Activated T-helper 17 cell treated with anti-CD3 and anti-CD28 coated beads, Interleukin-2, amount 50 U/mL, for 72 hours (primary cell): ENCODE data around the gene ZNF592. TPM values are rescaled to one million over a fixed set of nuclear protein-coding genes. Genes with fewer than 3 reads are reported as not detected.
A peak's percentile ranks its signal among the peaks of the same experiment; 100 is the strongest.

Source experiments
- ATAC-seq: fragments of 150-1000 bp; cut with Tn5 transposase; replicated peaks from 2 replicates; pipeline ENCODE4 v1.10.0; 2021; ENCODE audit warnings: mild to moderate bottlenecking, moderate library complexity
- H3K27ac Mint-ChIP-seq: one replicate; pipeline ENCODE4 v1.8.0; 2022; ENCODE audit warnings: mixed read lengths
- H3K27me3 Mint-ChIP-seq: one replicate; pipeline ENCODE4 v1.8.0; 2022; ENCODE audit warnings: mixed read lengths
- H3K36me3 Mint-ChIP-seq: one replicate; pipeline ENCODE4 v1.8.0; 2022; ENCODE audit warnings: low read depth, mild to moderate bottlenecking, mixed read lengths
- H3K4me1 Mint-ChIP-seq: one replicate; pipeline ENCODE4 v1.8.0; 2022; ENCODE audit warnings: mixed read lengths
- H3K4me3 Mint-ChIP-seq: one replicate; pipeline ENCODE4 v1.8.0; 2022; ENCODE audit warnings: mild to moderate bottlenecking, mixed read lengths
- H3K9me3 Mint-ChIP-seq: one replicate; pipeline ENCODE4 v1.8.0; 2022; ENCODE audit warnings: mixed read lengths
- total RNA-seq, 2 donors: library from RNA; stranded (reverse); gene quantifications; one replicate each; pipeline ENCODE4 v1.2.3, GENCODE V29; 2022

Gene ZNF592
- total RNA-seq, 2 donors from 2014 or later: 23.8 to 36.8 TPM

DNA sequence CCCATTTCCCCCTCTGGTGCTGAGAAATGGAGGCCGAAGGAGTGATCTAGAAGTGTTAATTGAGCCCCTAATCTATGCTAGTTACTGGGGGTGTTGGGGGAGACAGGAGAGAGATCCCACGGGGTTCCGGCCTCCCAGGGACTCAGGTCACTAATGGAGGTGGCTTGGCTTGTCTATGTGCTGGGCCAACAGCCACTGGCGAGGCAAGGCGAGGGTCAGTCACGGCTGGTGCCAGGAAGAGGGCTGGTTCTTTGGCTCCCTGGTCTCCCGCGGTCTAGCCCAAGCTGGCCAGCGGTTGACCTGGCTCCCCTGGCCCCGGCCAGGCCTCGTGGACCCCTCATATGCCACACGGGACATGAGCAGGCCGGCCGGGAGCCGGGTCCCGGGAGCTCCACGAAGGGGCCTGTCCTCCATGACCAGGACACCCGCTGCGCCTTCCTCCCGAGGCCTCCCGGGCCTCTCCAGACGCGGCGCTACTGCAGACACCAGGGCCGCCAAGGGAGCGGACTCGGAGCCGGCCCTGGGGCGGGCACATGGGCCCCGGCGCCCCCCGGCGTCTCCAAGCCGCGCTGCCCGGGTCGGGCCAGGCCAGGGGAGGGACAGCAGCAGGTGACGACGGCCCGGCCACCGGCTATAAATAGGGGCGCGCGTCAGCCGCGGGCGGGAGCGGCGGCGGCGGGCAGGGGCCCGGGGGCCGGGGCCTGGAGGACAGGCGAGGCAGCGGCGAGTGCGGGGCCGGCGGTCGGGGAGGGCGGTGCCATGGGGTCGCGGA is 68.5 kb downstream of the ZNF592 start, which contains the start of gene ALPK3:
Gene ALPK3, plus strand, starts transcription at position 663 of the 772 bp plus-strand sequence. Its CDS starts 97 bp downstream, at position 760.
- Mint-ChIP-seq H3K36me3 (no peaks in the 10 kb centered on the region), H3K4me1 (peaks cover 12% of the 10 kb centered on the region), H3K4me3 (no peak within 1 kb of the TSS), H3K27ac (peak within 1 kb of the TSS; percentile 18), H3K27me3 (peaks cover 10% of the 10 kb centered on the region), H3K9me3 (no peaks in the 10 kb centered on the region)
- no peak for ATAC-seq

DNA sequence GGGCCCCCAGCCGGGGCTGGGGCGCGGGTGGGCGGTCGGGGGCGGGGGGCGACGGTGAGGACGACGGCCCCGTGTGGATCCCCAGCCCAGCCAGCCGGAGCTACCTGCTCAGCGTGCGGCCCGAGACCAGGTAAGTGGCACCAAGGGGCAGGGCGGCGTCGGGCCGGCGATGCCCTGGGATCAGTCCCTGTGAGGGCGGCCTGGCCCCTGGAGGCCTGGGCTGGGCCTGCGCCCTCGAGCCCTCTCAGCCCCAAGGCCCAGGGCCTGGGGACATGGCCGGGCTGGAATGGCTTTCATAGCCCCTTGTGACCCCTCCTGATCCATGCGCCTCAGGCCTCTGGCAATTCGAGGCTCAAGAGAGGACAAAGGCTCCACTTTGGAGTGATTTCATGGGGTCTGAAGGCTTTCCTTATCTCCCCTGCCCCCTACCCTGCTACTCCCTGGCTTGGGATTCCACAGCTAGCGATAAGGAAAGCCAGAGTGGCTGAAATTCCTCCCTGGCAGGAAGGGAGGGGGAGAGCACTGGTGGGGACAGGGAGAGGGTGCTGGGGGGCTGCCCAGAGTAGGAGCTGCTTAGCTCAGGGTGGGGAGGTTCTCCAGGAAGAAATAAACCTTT is 69.2 kb downstream of the ZNF592 start:
- H3K36me3 Mint-ChIP-seq: no peaks in the 10 kb centered on the region
- no peak for ATAC-seq
- no peaks in the 10 kb centered on the region for H3K9me3 Mint-ChIP-seq
- peak overlapping the region; percentile 18 for H3K27ac Mint-ChIP-seq
- H3K4me3 Mint-ChIP-seq: no peak overlapping the region
- H3K4me1 Mint-ChIP-seq: peaks cover 8% of the 10 kb centered on the region
- peaks cover 10% of the 10 kb centered on the region for H3K27me3 Mint-ChIP-seq

DNA sequence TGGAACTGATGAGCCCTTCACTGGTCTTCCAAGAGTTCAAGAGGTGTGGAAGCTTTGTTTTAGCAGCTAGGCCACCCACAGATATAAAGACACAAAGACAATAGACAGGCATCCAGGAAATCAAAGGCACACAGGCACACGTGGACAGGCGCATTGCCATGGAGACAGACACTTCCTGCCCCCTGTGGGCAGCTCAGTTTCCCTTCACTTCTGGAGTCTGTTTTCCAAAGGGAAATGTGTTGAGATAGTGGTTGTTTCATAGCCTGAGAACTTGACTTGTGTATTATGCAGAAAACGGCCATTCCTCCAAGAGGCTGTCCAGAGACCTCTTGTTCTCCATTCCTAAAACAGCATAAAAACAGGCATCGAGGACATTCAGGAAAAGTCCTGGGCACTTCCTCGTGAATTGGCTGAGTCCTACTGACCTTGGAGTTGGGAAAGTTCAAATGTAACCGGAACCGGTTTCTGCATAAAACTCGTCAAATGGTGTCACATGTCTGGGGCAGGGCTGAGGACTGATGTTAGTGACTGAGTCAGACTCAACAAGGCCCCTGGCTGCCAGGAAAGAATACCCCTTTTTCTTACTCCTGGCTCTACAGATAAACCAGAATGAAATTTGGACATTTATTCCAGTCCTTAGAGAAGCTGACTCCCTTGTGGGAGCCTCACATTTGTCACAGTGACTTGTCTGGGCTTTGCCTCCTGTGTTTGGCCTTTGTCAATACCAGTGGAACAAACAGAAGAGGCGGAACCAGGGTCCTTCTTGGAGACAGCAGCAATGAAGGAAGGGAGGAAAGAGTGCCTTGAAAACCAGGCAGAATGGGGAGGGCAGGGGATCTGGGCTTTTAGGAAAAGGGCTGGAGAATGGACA is 70.1 kb downstream of the ZNF592 start:
- ATAC-seq: no peak

DNA sequence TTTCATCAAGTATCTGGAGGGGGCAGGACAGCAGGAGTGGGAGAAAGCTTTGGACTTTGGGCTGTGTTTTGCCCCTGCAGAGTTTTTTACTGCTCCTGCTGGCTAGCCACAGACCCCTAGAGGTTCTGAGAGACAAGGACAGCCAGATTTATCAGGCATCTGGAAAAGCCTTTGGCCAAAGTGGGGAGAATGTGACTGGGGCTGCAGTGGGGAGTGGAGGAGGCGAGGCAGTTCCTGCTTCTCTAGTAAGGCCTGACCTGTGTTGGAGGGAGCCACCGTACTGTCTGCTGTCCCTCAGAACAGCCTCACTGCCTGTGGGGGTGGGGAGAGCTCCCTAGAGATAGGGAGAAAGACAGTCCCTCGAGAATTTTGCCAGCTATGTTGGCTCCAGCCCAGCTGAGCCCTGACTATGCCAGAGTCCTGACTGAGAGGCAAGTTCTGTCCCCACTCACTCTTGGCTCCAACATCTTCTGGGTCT is 70.9 kb downstream of the ZNF592 start:
- Mint-ChIP-seq H3K9me3 (no peaks in the 10 kb centered on the region), H3K27ac (peak overlapping the region; percentile 32), H3K4me3 (no peak overlapping the region), H3K4me1 (peaks cover 8% of the 10 kb centered on the region), H3K27me3 (peaks cover 10% of the 10 kb centered on the region), H3K36me3 (no peaks in the 10 kb centered on the region)
- no peak for ATAC-seq

More for the DNA sequence above, 70.1 kb downstream of the ZNF592 start:
- H3K36me3 Mint-ChIP-seq: no peaks in the 10 kb centered on the region
- H3K4me3 Mint-ChIP-seq: no peak overlapping the region
- H3K27ac Mint-ChIP-seq: peak overlapping the region; percentile 32
- peaks cover 8% of the 10 kb centered on the region for H3K4me1 Mint-ChIP-seq
- no peaks in the 10 kb centered on the region for H3K9me3 Mint-ChIP-seq
- peaks cover 10% of the 10 kb centered on the region for H3K27me3 Mint-ChIP-seq

DNA sequence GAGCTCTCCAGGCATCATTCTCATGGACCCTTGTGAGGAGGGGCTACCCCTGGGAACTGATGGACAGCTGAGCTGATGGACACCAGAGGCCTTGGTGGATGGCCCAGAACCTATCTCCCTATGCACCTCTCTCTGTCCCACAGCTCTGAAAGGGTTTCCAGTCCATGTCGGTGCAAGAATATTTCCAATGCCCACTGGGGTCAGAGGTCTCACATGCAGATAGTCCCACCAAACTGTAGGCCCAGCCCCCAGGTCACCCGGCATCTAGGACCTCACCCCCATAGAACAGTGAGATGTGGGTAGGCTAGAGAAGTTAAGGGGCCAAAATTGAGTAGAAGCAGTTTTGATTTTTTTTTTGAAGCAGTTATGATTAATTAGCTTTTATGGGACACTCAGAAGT is 71.4 kb downstream of the ZNF592 start:
- no peak overlapping the region for H3K4me3 Mint-ChIP-seq
- no peaks in the 10 kb centered on the region for H3K9me3 Mint-ChIP-seq
- peaks cover 10% of the 10 kb centered on the region for H3K27me3 Mint-ChIP-seq
- no peaks in the 10 kb centered on the region for H3K36me3 Mint-ChIP-seq
- H3K27ac Mint-ChIP-seq: no peak overlapping the region
- peaks cover 8% of the 10 kb centered on the region for H3K4me1 Mint-ChIP-seq
- no peak for ATAC-seq

DNA sequence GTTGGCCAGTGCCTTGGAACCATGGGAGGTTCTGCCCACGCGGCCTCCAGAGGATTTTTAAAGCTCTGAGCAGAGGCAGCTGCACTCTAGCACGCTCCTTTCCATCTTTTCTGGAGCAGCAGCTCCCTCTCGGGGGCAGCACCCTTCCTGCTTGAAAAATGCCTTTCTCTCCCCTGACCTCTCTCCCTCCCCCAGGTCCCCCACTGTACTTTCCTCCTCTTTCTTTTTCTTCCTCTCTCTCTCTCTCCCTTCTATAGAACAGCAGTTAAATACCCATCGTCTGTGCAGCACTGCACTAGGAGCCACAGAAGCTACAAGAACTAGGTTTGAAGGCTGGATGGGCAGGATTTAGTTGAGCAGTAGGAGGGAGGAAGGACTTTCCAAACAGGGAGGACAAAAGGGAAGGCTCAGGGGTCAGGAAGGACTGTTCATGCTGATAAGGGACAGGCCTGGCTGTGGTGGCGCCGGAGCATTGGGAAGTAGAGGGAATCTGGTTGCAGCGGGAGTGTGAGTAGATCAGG is 73.2 kb downstream of the ZNF592 start:
- no peaks in the 10 kb centered on the region for H3K36me3 Mint-ChIP-seq
- H3K4me3 Mint-ChIP-seq: no peak overlapping the region
- peaks cover 1% of the 10 kb centered on the region for H3K27me3 Mint-ChIP-seq
- no peak overlapping the region for H3K27ac Mint-ChIP-seq
- no peaks in the 10 kb centered on the region for H3K9me3 Mint-ChIP-seq
- ATAC-seq: no peak
- H3K4me1 Mint-ChIP-seq: peaks cover 6% of the 10 kb centered on the region

DNA sequence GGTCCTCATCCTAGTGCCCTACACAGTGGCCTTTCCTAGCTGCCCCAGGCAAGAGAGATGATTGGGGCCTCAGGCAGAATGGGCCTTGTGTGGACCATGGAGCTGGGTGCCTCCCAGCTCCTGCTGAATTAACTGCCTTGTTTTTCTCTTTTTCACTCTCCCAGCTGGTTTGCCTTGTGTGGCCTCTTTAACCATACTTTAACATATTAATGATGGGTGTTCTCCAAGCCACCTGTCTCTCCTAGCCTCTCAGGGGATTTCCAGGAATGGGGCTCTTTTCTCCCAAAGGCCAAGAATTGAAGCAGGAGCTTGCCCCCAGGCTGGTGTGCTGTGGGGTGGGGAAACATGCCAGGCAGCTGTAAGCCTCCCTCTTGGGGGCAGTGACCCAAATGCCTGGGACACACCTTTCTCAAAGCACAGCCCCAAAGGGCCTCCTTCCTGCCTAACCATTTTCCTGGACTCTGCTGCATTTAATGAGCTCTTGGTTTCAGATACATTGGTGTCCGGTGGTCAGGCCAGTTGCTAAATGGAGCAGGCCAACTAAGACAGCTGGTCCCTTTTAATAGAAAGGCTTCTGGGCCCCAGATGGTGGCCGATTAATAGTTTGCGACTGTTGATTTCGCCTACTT is 74.4 kb downstream of the ZNF592 start:
- H3K4me3 Mint-ChIP-seq: no peak overlapping the region

DNA sequence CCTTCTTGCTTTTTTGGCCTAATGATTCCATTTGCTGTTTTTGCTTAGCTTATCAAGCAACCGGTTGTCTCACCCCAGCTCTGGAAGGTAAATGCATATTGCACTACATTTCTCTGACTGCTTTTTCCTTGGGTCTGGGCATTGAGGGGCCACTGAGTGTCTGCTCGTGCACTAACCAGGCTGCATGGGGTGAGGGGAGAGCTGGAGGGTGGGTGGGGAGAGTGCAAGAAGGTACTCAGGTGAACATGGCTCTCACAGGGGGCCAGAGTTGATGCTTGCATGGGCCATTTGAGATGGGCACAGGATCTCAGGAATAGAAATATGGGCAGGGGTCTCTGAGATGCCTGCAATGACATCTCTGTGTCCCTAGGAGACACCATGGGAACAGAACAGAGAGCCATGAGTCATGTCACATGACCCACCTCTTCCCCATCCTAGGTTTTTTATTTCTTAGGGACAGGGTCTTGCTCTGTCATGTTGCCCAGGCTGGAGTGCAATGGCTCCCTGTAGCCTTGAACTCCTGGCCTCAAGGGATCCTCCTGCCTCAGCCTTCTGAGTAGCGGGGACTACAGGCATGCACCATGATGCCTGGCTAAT is 75.0 kb downstream of the ZNF592 start:
- no peaks in the 10 kb centered on the region for H3K36me3 Mint-ChIP-seq
- no peak overlapping the region for H3K4me3 Mint-ChIP-seq
- H3K9me3 Mint-ChIP-seq: no peaks in the 10 kb centered on the region
- no peaks in the 10 kb centered on the region for H3K27me3 Mint-ChIP-seq
- no peak for ATAC-seq
- no peak overlapping the region for H3K27ac Mint-ChIP-seq
- H3K4me1 Mint-ChIP-seq: no peaks in the 10 kb centered on the region

More for the DNA sequence above, 74.4 kb downstream of the ZNF592 start:
- Mint-ChIP-seq H3K9me3 (no peaks in the 10 kb centered on the region), H3K36me3 (no peaks in the 10 kb centered on the region), H3K4me1 (peaks cover 4% of the 10 kb centered on the region), H3K27ac (no peak overlapping the region), H3K27me3 (no peaks in the 10 kb centered on the region)
- no peak for ATAC-seq

DNA sequence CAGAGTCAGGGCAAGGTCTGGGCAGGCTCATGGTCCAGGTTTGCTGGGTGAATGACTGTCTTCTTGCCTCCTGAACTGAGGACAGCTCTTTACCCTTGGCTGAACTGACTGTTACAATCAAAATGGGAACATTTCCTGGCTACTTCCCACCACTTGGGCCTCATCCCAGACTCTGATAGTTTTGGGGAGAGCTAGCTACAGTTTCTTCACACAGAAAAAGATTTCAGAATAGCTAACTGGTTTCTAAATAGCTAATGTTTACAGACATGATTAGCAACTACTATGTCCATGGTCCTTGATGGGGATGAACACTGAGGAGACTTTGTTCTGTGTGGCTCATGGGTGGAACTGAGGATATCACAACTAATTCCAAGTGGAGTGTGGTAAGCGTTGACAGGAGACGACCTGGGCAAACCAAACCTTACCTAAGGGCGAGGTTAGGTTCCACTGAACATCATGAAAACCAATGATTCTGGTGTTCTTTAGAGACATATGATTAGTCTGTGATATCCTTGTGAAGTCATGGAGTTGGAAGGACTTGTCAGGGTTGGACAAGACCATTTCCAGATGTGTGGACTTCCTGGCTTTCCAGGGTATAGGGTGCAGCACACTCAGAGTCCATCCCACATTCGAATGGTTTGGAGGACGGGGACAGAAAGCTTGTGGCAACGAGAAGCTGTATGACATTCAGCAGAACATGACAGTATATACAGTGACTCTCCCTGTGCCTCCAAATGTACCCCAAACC is 76.0 kb downstream of the ZNF592 start:
- H3K27me3 Mint-ChIP-seq: no peaks in the 10 kb centered on the region
- H3K4me1 Mint-ChIP-seq: no peaks in the 10 kb centered on the region

DNA sequence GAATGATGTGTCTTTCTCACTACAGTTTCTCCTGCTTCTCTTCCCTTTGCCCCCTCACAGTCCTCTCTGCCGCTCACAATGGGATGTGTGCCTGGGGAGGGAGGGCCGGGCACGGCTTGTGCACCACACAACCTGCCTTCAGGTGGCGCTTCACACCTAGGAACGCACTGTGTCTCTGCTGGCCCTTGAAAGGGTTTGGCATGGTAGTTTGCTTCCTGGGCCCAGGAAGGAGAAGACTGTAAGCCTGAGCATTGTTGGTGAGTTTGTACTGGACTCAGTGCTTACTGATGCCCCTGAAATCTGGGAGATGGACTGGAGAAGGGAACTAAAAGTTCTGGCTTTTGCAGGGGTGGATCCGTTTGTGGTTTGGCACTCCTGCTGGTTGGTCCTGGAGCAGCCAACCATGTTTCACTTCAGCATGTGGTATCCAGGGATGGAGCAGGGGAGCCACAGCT is 78.0 kb downstream of the ZNF592 start:
- no peak overlapping the region for H3K27ac Mint-ChIP-seq
- no peaks in the 10 kb centered on the region for H3K9me3 Mint-ChIP-seq
- no peaks in the 10 kb centered on the region for H3K4me1 Mint-ChIP-seq
- ATAC-seq: peak; percentile 42
- H3K36me3 Mint-ChIP-seq: no peaks in the 10 kb centered on the region
- H3K4me3 Mint-ChIP-seq: no peak overlapping the region
- H3K27me3 Mint-ChIP-seq: no peaks in the 10 kb centered on the region

More for the DNA sequence above, 76.0 kb downstream of the ZNF592 start:
- H3K36me3 Mint-ChIP-seq: no peaks in the 10 kb centered on the region
- no peak overlapping the region for H3K4me3 Mint-ChIP-seq
- H3K27ac Mint-ChIP-seq: peak overlapping the region; percentile 28
- no peak for ATAC-seq
- H3K9me3 Mint-ChIP-seq: no peaks in the 10 kb centered on the region

DNA sequence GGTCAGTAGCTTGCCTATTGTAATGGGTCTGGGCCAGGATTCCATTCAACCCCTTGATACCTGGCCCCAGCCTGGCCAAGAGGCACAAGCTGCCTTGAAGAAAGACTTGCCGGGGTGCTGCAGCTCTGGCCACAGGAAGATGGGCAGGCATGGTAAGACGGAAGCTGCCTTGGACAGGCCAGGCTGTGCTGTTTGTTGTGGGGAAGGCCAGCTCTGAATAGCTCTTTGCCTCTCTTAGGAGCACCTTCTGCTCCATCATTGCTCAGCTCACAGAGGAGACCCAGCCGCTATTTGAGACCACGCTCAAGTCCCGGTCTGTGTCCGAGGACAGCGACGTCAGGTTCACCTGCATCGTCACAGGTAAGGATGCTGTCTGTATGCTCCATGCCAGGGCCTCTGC is 78.9 kb downstream of the ZNF592 start:
- Mint-ChIP-seq H3K36me3 (no peaks in the 10 kb centered on the region), H3K9me3 (no peaks in the 10 kb centered on the region)

DNA sequence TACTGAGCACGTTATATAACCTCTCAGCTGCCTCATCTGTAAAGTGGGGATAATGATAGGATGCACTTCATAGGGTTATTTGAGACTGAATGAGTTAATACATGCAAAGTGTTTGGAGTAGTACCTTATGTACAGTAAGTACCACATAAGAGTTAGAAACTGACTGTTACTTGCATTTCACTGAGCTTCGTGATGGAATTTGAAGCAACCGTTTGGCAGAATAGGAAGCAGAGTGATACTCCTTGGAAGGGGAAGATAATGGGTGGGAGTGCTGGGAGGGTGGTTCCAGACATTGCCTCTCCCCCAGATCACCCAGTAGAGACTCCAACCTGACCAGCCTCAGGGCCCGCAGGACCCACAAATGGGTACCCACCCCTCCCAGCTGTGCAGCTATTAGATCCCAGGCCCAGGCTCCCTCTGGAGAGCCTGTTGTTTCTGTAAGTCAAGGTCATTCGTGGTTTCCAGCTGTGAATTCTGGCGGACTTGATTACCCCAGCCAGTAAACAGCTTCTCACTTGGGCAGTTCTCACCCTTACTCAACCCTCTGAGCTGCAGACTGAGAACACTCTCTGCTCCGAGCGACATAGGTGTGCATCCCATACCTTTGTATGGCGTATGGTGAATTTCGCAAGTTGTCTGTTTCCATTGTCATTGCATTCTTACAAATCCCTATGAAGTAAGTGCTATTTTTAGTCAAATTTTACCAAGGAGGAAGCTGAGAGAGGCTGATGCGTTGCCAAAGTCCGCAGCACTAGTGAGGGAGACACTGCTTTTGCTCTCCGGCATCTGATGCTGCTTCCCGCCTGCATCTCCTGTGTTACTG is 79.9 kb downstream of the ZNF592 start:
- no peak for ATAC-seq
- H3K36me3 Mint-ChIP-seq: no peaks in the 10 kb centered on the region
- no peaks in the 10 kb centered on the region for H3K27me3 Mint-ChIP-seq
- H3K27ac Mint-ChIP-seq: no peak overlapping the region
- H3K4me3 Mint-ChIP-seq: no peak overlapping the region
- H3K4me1 Mint-ChIP-seq: no peaks in the 10 kb centered on the region
- H3K9me3 Mint-ChIP-seq: no peaks in the 10 kb centered on the region

More for the DNA sequence above, 78.9 kb downstream of the ZNF592 start:
- H3K27me3 Mint-ChIP-seq: no peaks in the 10 kb centered on the region
- H3K27ac Mint-ChIP-seq: no peak overlapping the region
- no peaks in the 10 kb centered on the region for H3K4me1 Mint-ChIP-seq
- ATAC-seq: no peak
- H3K4me3 Mint-ChIP-seq: no peak overlapping the region
